GM18498 (cell line): ENCODE data around the gene APP.

ENCODE experiments used
- ATAC-seq: cut with Tn5 transposase; IDR thresholded peaks from one replicate; pipeline ENCODE4 v1.9.1; 2021; ENCODE audit warnings: mild to moderate bottlenecking, moderate library complexity; ENCODE audit not compliant: unreplicated experiment

APP gene

GRCh38 chr21:25837533-25838265, 332.9 kb downstream of the APP start:
- no peak for ATAC-seq

GRCh38 chr21:25836396-25836795, 334.2 kb downstream of the APP start:
- no peak for ATAC-seq

- ATAC-seq = no peak
Measured at GRCh38 chr21:25834381-25834780, 336.2 kb downstream of the APP start.

DNA sequence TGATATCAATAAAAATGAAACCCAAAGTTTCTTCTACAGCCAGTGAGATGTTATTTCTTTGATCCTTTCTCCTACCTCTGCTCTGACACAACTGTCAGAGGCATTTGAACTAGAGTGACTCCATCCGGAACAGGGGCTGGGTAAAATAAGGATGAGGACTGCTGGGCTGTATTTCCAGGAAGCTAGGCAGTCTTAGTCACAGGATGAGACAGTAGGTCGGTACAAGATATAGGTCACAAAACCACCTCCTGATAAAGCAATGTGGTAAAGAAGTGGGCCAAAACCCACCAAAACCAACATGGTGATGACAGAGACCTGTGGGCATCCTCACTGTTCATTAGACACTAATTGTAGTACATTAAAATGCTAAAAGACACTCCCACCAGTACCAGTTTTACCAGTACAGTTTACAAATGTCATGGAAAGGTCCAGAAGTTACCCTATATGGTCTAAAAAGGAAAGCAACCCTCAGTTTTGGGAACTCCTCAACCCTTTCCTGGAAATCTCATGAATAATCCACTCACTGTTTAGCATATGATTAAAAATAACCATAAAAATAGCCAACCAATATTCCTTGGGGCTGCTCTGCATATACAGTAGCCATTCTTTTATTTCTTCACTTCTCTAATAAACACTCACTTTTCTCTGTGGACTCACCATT, 339.1 kb downstream of the APP start:
- no peak for ATAC-seq
